Kidney (tissue), 14 donors: Measurements from ENCODE around the gene FIBCD1. TPM values are rescaled to one million over a fixed set of nuclear protein-coding genes. Genes with fewer than 3 reads are reported as not detected.

ENCODE experiments used
- DNase-seq, 5 donors: peaks; one replicate each; pipeline ENCODE4 v3.0.0-alpha.2; 2013 to 2020
- FAIRE-seq: peaks from 2 replicates; lab custom pipeline; 2012; peaks lifted over from hg19 to GRCh38; lab: Jason Lieb, UNC
- H3K27ac ChIP-seq, 2 donors: one replicate each; pipeline ENCODE4 v1.7.0; 2013; ENCODE audit warnings: low read depth in 2 of 2, low read length in 2 of 2, inconsistent platforms in 1 of 2
- H3K27me3 ChIP-seq: one replicate; pipeline ENCODE4 v1.7.1; 2013; ENCODE audit warnings: low read length, inconsistent platforms; ENCODE audit not compliant: control insufficient read depth, insufficient read depth
- H3K36me3 ChIP-seq, 3 donors: one replicate each; pipeline versions ENCODE4 v1.7.0 to v1.7.1; 2013; ENCODE audit warnings: low read length in 3 of 3, control low read depth in 1 of 3, inconsistent platforms in 1 of 3; ENCODE audit not compliant: insufficient read depth in 3 of 3, control insufficient read depth in 2 of 3
- H3K4me1 ChIP-seq, 3 donors: one replicate each; pipeline versions ENCODE4 v1.7.0 to v1.7.1; 2013; ENCODE audit warnings: low read length in 3 of 3, inconsistent platforms in 1 of 3, low read depth in 1 of 3; ENCODE audit not compliant: control insufficient read depth in 2 of 3, insufficient read depth in 2 of 3
- H3K4me3 ChIP-seq, 3 donors: one replicate each; pipeline versions ENCODE4 v1.7.0 to v1.8.1; 2013; ENCODE audit warnings: low read length in 3 of 3, control low read depth in 1 of 3, inconsistent platforms in 1 of 3
- H3K9ac ChIP-seq, 3 donors: one replicate each; pipeline versions ENCODE4 v1.7.0 to v1.7.1; 2013; ENCODE audit warnings: low read length in 3 of 3, control low read depth in 1 of 3, inconsistent platforms in 1 of 3
- H3K9me3 ChIP-seq, 3 donors: one replicate each; pipeline versions ENCODE4 v1.7.0 to v1.7.1; 2013; ENCODE audit warnings: low read length in 3 of 3, control low read depth in 1 of 3, inconsistent platforms in 1 of 3; ENCODE audit not compliant: control insufficient read depth in 2 of 3, insufficient read depth in 1 of 3
- intact Hi-C: fragments of 100-400 bp; cut with DNase I; formaldehyde crosslinking; loops from one replicate; pipeline ENCODE4 v1.11.1; 2022
- polyA plus RNA-seq: library from polyadenylated mRNA; stranded (reverse); fragments of 350-450 nt; fragmentation: Illumina TruSeq; extraction: RNeasy Lipid Tissue Mini Kit (QIAGEN cat#74804); gene quantifications from one replicate; pipeline ENCODE4 v1.2.3, GENCODE V29; 2014; ENCODE audit warnings: low read depth, low replicate concordance; ENCODE audit not compliant: insufficient read depth
- total RNA-seq: library from RNA; stranded (reverse); fragmentation: NEBNext Ultra II Directional; extraction: Animal tissue kit (Norgen Biotek cat#: 25700); gene quantifications from one replicate; pipeline ENCODE4 v1.2.1, GENCODE V29; 2021
- TF ChIP-seq, protein P1 (sequence below): IDR thresholded peaks from 3 replicates; pipeline ENCODE4 v1.5.1; 2012; ENCODE audit warnings: mild to moderate bottlenecking, moderate library complexity, borderline replicate concordance; ENCODE audit not compliant: insufficient read depth; ENCODE audit errors: extremely low read depth
- donor health status: control.
- donor health status: control.
- donor health status: control.
- donor health status: control.
- donor health status: control.
- donor health status: DM: yes; HTN: yes; CAD: no.
- donor health status: Normal renal cell carcinoma (clear cell type).

FIBCD1 gene
- total and polyA plus RNA-seq, 2 donors from 2014 or later, result 0.25 TPM; not detected in 1

GRCh38 chr9:130867556-130867955 lies 71.5 kb downstream of the FIBCD1 start:
- Histone ChIP-seq H3K27ac (no peak overlapping the region), H3K36me3 (peaks cover 10 to 17% (median 14%) of the 10 kb centered on the region in 3 donors), H3K4me3 (no peak overlapping the region), H3K9me3 (no peaks in the 10 kb centered on the region), H3K4me1 (peaks cover 2 to 13% (median 10%) of the 10 kb centered on the region in 3 donors), H3K27me3 (no peaks in the 10 kb centered on the region), H3K9ac (no peak overlapping the region)
- DNase-seq (peak in 1 of 5 donors; percentile 36), FAIRE-seq (no peak)
- intact Hi-C loops, result loop anchor here (10.0 kb wide), 1 partner anchor 93 kb away; no protein-coding TSS in a partner anchor
- TF ChIP-seq, protein P1, sequence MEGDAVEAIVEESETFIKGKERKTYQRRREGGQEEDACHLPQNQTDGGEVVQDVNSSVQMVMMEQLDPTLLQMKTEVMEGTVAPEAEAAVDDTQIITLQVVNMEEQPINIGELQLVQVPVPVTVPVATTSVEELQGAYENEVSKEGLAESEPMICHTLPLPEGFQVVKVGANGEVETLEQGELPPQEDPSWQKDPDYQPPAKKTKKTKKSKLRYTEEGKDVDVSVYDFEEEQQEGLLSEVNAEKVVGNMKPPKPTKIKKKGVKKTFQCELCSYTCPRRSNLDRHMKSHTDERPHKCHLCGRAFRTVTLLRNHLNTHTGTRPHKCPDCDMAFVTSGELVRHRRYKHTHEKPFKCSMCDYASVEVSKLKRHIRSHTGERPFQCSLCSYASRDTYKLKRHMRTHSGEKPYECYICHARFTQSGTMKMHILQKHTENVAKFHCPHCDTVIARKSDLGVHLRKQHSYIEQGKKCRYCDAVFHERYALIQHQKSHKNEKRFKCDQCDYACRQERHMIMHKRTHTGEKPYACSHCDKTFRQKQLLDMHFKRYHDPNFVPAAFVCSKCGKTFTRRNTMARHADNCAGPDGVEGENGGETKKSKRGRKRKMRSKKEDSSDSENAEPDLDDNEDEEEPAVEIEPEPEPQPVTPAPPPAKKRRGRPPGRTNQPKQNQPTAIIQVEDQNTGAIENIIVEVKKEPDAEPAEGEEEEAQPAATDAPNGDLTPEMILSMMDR, result no peak

- peaks cover 1 to 12% (median 2%) of the 10 kb centered on the region in 3 donors for H3K4me1 ChIP-seq
- DNase-seq, result peak in 4 of 5 donors; percentile 86 to 95 (median 89)
- H3K27me3 ChIP-seq, result no peaks in the 10 kb centered on the region
- H3K9me3 ChIP-seq, result no peaks in the 10 kb centered on the region
- no peak overlapping the region for H3K4me3 ChIP-seq
- intact Hi-C loops, result loop anchor here (10.0 kb wide), 1 partner anchor 92 kb away; no protein-coding TSS in a partner anchor
- H3K9ac ChIP-seq, result no peak overlapping the region
- no peak overlapping the region for H3K27ac ChIP-seq
- TF ChIP-seq, protein P1, result peak; percentile 75
- H3K36me3 ChIP-seq, result peaks cover 0 to 12% (median 12%) of the 10 kb centered on the region in 3 donors
- no peak for FAIRE-seq
These were observed 72.5 kb downstream of the FIBCD1 start for GRCh38 chr9:130866474-130866965.

GRCh38 chr9:130865921-130866320 lies 73.1 kb downstream of the FIBCD1 start:
- Histone ChIP-seq H3K36me3 (peaks cover 0 to 12% (median 10%) of the 10 kb centered on the region in 3 donors), H3K9ac (no peak overlapping the region), H3K27me3 (no peaks in the 10 kb centered on the region), H3K4me3 (no peak overlapping the region), H3K4me1 (peaks cover 0 to 13% (median 2%) of the 10 kb centered on the region in 3 donors), H3K9me3 (no peaks in the 10 kb centered on the region), H3K27ac (no peak overlapping the region)
- DNase-seq (no peak), FAIRE-seq (no peak)
- intact Hi-C loops, result loop anchor here (10.0 kb wide), 1 partner anchor 91 kb away; no protein-coding TSS in a partner anchor
- TF ChIP-seq, protein P1, result no peak
